ENCODE results near the gene IKBKE.

IKBKE gene

DNA sequence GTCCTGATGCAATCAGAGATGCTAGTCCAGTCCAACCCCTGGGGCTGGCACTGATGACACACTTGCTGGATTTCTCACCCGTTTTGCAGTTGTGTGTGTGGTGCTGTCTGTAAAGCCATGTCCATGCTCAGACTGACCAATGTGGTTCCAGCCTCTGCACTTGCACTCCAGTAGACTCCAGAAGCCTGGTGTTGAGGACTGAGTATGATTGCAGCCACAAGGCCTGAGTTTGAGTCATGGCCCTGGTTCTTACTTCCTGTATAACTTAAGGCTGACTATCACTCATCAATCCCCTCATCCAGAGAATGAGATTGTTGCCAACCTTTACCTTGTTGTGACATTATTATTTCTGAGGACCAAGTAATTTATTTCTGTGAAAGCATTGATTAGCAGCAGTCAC lies 34.8 kb upstream of the IKBKE start:
- no peak overlapping the region for H3K4me3 ChIP-seq (ENCODE audit: low read length)
- TF ChIP-seq, protein P1, sequence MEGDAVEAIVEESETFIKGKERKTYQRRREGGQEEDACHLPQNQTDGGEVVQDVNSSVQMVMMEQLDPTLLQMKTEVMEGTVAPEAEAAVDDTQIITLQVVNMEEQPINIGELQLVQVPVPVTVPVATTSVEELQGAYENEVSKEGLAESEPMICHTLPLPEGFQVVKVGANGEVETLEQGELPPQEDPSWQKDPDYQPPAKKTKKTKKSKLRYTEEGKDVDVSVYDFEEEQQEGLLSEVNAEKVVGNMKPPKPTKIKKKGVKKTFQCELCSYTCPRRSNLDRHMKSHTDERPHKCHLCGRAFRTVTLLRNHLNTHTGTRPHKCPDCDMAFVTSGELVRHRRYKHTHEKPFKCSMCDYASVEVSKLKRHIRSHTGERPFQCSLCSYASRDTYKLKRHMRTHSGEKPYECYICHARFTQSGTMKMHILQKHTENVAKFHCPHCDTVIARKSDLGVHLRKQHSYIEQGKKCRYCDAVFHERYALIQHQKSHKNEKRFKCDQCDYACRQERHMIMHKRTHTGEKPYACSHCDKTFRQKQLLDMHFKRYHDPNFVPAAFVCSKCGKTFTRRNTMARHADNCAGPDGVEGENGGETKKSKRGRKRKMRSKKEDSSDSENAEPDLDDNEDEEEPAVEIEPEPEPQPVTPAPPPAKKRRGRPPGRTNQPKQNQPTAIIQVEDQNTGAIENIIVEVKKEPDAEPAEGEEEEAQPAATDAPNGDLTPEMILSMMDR (IDR thresholded peaks at IDR 0.05; ENCODE audit: insufficient read depth, low read depth, low read length, missing control alignments): no peak
- DNase-seq (ENCODE audit: low read depth): peak; percentile 40

DNA sequence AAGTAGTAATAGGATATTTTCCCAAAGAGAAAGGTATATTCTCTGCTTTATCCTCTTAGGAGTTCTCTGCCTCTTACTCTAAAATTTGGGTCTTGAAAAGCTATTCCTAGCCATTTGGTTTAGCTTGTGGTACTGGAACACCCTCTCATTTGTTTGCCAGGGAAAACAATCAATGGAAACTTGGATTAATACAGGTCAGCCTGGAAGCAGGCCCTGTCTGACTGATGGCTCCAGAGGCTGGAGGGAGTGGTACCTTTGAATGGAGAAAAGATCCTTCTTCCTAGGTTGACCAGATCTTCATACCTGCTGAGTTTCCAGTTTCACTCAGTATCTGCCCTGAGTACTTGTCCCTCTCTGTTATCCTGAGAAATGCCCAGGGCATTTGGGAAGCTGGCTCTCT lies 31.7 kb upstream of the IKBKE start:
- TF ChIP-seq, protein P1 (IDR thresholded peaks at IDR 0.05; ENCODE audit: insufficient read depth, low read depth, low read length, missing control alignments): no peak
- H3K4me3 ChIP-seq (ENCODE audit: low read length): no peak overlapping the region
- DNase-seq (ENCODE audit: low read depth): no peak

DNA sequence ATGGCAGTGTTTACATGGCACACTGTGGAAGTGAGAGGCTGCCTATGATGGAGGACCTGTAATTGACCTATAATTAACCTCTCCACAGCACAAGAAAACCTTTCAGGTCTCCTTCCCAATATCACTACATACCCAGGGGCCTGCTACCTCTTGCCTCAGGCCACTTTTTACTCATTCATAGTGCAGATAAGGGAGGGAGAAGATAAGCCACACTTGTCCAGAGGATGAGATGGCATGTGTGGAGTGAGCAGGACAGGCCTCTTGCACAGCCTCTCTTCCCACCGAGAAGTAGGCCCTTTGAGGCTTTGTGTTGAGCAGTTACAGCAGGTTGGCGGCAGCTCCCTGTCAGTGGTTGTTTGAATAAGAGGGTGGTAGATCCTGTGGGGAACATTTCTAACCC lies 31.1 kb upstream of the IKBKE start:
- TF ChIP-seq, protein P1 (IDR thresholded peaks at IDR 0.05; ENCODE audit: insufficient read depth, low read depth, low read length, missing control alignments): no peak
- no peak for DNase-seq (ENCODE audit: low read depth)

DNA sequence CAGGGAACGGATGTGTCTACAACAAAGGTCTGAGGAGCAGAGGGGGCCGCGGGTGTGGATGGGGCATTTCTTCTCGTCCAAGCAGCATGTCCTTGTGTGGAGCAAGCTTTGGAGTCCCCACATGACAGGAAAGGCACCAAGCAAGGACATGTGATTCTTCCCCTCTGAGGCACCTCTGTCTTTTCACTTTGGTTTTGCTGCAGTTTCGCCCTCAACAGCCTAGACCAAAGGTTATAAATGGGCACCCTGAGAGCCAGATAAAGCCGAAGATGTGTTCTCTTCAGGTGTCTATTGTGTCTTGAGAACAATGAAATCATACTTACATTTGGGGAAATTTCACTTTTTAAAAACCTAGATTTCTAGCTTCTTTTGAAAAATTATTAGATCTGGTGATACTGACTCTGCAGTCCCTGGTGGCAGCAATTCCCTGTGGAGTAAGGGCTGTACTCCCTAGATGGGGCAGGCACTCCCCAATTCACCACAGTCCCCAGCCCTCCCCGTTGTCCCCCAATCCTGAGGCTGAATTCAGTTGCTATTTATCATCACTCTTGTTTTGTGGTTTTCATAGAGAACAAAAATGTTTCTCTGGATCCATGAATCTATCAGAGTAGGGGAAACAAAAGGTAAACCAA lies 28.8 kb upstream of the IKBKE start:
- no peak for DNase-seq (ENCODE audit: low read depth)
- no peak overlapping the region for H3K4me3 ChIP-seq (ENCODE audit: low read length)
- TF ChIP-seq, protein P1 (IDR thresholded peaks at IDR 0.05; ENCODE audit: insufficient read depth, low read depth, low read length, missing control alignments): no peak

More for the DNA sequence above, 31.1 kb upstream of the IKBKE start:
- no peak overlapping the region for H3K4me3 ChIP-seq (ENCODE audit: low read length)

DNA sequence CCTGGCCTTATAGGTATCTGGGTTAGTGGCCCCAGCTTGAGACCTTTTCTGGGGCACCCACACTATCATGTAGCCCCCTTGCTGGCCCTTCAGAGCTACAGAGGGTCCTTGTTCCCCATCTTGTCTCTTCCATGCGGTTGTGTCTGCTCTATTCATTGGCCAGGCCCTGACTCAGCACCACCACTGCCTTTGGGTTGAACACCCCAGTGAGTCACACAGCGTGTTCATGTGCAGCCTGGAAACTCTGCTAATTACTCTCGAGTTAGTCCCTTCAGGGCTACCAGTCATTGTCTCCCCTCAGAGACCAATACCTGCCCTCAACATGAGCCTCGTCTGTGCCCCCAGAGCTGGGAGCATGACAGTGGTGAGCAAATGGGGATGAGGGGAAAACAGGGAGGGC lies 28.2 kb upstream of the IKBKE start:
- peak; percentile 85 for DNase-seq (ENCODE audit: low read depth)
- TF ChIP-seq, protein P1 (IDR thresholded peaks at IDR 0.05; ENCODE audit: insufficient read depth, low read depth, low read length, missing control alignments): no peak
- H3K4me3 ChIP-seq (ENCODE audit: low read length): no peak overlapping the region

DNA sequence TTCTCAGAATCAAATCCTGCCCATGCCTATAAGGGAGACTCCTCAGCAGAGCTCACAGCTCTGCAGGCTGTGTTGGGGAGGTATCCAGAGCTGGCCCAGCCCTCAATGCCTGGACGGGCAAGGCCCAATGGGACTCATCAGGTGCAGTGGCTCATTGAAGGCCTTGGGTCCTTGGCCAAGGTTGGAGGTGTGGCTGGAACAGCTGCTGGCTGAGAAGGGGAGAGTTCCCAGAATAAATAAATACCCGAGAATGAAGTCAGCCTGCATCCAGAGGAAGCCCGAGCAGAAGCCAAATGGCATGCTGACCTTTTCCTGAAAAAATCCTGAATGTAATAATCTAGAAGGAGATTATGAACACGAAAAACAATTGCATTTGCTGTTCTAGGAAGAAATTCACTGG lies 25.2 kb upstream of the IKBKE start:
- no peak overlapping the region for H3K4me3 ChIP-seq (ENCODE audit: low read length)
- DNase-seq (ENCODE audit: low read depth): no peak
- TF ChIP-seq, protein P1 (IDR thresholded peaks at IDR 0.05; ENCODE audit: insufficient read depth, low read depth, low read length, missing control alignments): no peak

DNA sequence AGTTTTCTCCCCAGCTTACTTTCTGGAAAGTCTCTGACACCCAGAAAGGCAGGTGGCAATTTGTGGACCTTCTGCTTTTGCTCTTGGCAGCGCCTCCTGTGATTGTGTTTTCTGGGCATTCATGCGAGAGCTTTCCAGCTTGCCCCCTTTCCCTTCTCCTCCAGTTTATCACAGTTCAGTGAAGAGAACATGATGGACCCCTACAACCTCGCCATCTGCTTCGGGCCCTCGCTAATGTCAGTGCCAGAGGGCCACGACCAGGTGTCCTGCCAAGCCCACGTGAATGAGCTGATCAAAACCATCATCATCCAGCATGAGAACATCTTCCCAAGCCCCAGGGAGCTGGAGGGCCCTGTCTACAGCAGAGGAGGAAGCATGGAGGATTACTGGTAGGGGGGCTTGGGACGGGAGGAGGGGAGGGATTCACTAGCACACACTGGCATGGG lies 24.3 kb upstream of the IKBKE start:
- no peak for DNase-seq (ENCODE audit: low read depth)
- no peak overlapping the region for H3K4me3 ChIP-seq (ENCODE audit: low read length)
- TF ChIP-seq, protein P1 (IDR thresholded peaks at IDR 0.05; ENCODE audit: insufficient read depth, low read depth, low read length, missing control alignments): no peak
